ENCODE measurements around the gene AIRE. TPM values are rescaled to one million over a fixed set of nuclear protein-coding genes. Genes with fewer than 3 reads are reported as not detected.

The AIRE gene
- total RNA-seq, 1 experiment from 2014 or later = not detected

GRCh38 chr21:44324854-44325107 is 39.1 kb downstream of the AIRE start:
- H3K4me3 Mint-ChIP-seq (ENCODE audit: unreplicated experiment) = no peak overlapping the region
- Histone ChIP-seq H3K9me3 (no peaks in the 10 kb centered on the region), H3K4me3 (ENCODE audit: low read depth, low read length) (no peak overlapping the region), H3K27me3 (replicated peaks; ENCODE audit: control insufficient read depth, insufficient read depth, low read length) (no peaks in the 10 kb centered on the region), H3K36me3 (ENCODE audit: control insufficient read depth, insufficient read depth, low read length) (peaks cover 1% of the 10 kb centered on the region; the same call in 1 of the 2 replicates), H3K4me1 (no peaks in the 10 kb centered on the region)
- TF ChIP-seq, protein P1, sequence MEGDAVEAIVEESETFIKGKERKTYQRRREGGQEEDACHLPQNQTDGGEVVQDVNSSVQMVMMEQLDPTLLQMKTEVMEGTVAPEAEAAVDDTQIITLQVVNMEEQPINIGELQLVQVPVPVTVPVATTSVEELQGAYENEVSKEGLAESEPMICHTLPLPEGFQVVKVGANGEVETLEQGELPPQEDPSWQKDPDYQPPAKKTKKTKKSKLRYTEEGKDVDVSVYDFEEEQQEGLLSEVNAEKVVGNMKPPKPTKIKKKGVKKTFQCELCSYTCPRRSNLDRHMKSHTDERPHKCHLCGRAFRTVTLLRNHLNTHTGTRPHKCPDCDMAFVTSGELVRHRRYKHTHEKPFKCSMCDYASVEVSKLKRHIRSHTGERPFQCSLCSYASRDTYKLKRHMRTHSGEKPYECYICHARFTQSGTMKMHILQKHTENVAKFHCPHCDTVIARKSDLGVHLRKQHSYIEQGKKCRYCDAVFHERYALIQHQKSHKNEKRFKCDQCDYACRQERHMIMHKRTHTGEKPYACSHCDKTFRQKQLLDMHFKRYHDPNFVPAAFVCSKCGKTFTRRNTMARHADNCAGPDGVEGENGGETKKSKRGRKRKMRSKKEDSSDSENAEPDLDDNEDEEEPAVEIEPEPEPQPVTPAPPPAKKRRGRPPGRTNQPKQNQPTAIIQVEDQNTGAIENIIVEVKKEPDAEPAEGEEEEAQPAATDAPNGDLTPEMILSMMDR (IDR thresholded peaks at IDR 0.05; ENCODE audit: insufficient read depth in 1 of 2, low read depth in 1 of 2, low read length in 1 of 2, severe bottlenecking in 1 of 2, unreplicated experiment in 1 of 2) = no peak
- intact Hi-C loops (cut with micrococcal nuclease; ENCODE audit: unreplicated experiment) = no loop called here
- POLR2A ChIA-PET = no interaction called here
- CTCF ChIA-PET = no interaction called here
- BruUV-seq (replicated peaks) = no TSS peak
- H3K4me1 Mint-ChIP-seq (ENCODE audit: low read depth, unreplicated experiment) = no peaks in the 10 kb centered on the region
- peaks cover 51% of the 10 kb centered on the region for H3K36me3 Mint-ChIP-seq (ENCODE audit: insufficient read depth, unreplicated experiment)
- no peaks in the 10 kb centered on the region for H3K27me3 Mint-ChIP-seq (ENCODE audit: insufficient read depth, unreplicated experiment)
- no peak overlapping the region for H3K27ac Mint-ChIP-seq (ENCODE audit: unreplicated experiment)
- no peak for DNase-seq
- no peaks in the 10 kb centered on the region for H3K9me3 Mint-ChIP-seq (ENCODE audit: unreplicated experiment)

GRCh38 chr21:44325386-44326271 is 40.0 kb downstream of the AIRE start:
- H3K36me3 Mint-ChIP-seq (ENCODE audit: insufficient read depth, unreplicated experiment) = peaks cover 54% of the 10 kb centered on the region
- TF ChIP-seq, protein P1 (IDR thresholded peaks at IDR 0.05; ENCODE audit: insufficient read depth in 1 of 2, low read depth in 1 of 2, low read length in 1 of 2, severe bottlenecking in 1 of 2, unreplicated experiment in 1 of 2) = no peak
- H3K36me3 ChIP-seq (ENCODE audit: control insufficient read depth, insufficient read depth, low read length) = peaks cover 1% of the 10 kb centered on the region; the same call in 1 of the 2 replicates
- intact Hi-C loops (cut with micrococcal nuclease; ENCODE audit: unreplicated experiment) = no loop called here
- no peak for DNase-seq
- H3K27me3 Mint-ChIP-seq (ENCODE audit: insufficient read depth, unreplicated experiment) = no peaks in the 10 kb centered on the region
- H3K9me3 ChIP-seq = no peaks in the 10 kb centered on the region
- H3K27me3 ChIP-seq (replicated peaks; ENCODE audit: control insufficient read depth, insufficient read depth, low read length) = no peaks in the 10 kb centered on the region
- H3K27ac Mint-ChIP-seq (ENCODE audit: unreplicated experiment) = no peak overlapping the region
- H3K4me1 Mint-ChIP-seq (ENCODE audit: low read depth, unreplicated experiment) = no peaks in the 10 kb centered on the region
- POLR2A ChIA-PET = no interaction called here
- H3K4me3 Mint-ChIP-seq (ENCODE audit: unreplicated experiment) = no peak overlapping the region
- no peaks in the 10 kb centered on the region for H3K9me3 Mint-ChIP-seq (ENCODE audit: unreplicated experiment)
- H3K4me1 ChIP-seq = no peaks in the 10 kb centered on the region
- H3K4me3 ChIP-seq (ENCODE audit: low read depth, low read length) = no peak overlapping the region
- BruUV-seq (replicated peaks) = no TSS peak
- CTCF ChIA-PET = no interaction called here

DNA sequence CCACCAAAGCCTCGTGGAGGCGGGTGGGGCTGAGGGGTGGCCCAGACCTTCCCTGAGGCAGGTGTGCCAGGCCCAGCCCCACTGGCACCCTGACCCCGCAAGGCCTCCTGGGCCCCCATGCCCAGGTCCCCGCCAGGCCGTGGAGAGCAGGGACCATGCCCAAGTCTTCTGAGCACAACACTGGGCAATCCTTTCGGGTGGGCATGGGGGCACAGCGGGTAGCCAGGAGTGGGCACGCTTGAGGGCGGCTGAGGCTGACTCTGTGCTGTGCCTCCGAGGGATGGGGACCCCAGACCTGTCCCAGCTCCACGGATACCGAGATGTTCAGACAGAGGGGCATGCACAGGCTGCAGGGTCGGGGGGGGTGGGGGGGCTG is 40.6 kb downstream of the AIRE start:
- Mint-ChIP-seq H3K36me3 (ENCODE audit: insufficient read depth, unreplicated experiment) (peaks cover 59% of the 10 kb centered on the region), H3K9me3 (ENCODE audit: unreplicated experiment) (no peaks in the 10 kb centered on the region), H3K27me3 (ENCODE audit: insufficient read depth, unreplicated experiment) (no peaks in the 10 kb centered on the region), H3K4me3 (ENCODE audit: unreplicated experiment) (no peak overlapping the region), H3K4me1 (ENCODE audit: low read depth, unreplicated experiment) (no peaks in the 10 kb centered on the region), H3K27ac (ENCODE audit: unreplicated experiment) (no peak overlapping the region)
- H3K27me3 ChIP-seq (replicated peaks; ENCODE audit: control insufficient read depth, insufficient read depth, low read length) = no peaks in the 10 kb centered on the region
- ChIA-PET CTCF (no interaction called here), POLR2A (no interaction called here)
- no peak for DNase-seq
- no peak overlapping the region for H3K4me3 ChIP-seq (ENCODE audit: low read depth, low read length)
- intact Hi-C loops (cut with micrococcal nuclease; ENCODE audit: unreplicated experiment) = no loop called here
- TF ChIP-seq, protein P1 (IDR thresholded peaks at IDR 0.05; ENCODE audit: insufficient read depth in 1 of 2, low read depth in 1 of 2, low read length in 1 of 2, severe bottlenecking in 1 of 2, unreplicated experiment in 1 of 2) = no peak
- BruUV-seq (replicated peaks) = no TSS peak
- H3K4me1 ChIP-seq = no peaks in the 10 kb centered on the region
- no peaks in the 10 kb centered on the region for H3K9me3 ChIP-seq
- H3K36me3 ChIP-seq (ENCODE audit: control insufficient read depth, insufficient read depth, low read length) = peaks cover 1% of the 10 kb centered on the region; the same call in 1 of the 2 replicates
